K562 (cell line): ENCODE results near the gene DTX2. TPM values are rescaled to one million over a fixed set of nuclear protein-coding genes. Genes with fewer than 3 reads are reported as not detected.

ENCODE experiments used
- ATAC-seq: fragments of 200-7000 bp; cut with Tn5 transposase; 3 replicates; pipeline ENCODE4 v1.9.1; 2020; ENCODE audit warnings: moderate library complexity
- BruUV-seq: library from RNA; stranded (reverse); fragments of 400-500 nt; replicated peaks from 2 replicates; lab custom pipeline; 2021; lab: Mats Ljungman, UMichigan
- CTCF ChIA-PET: fragments of 300-600 bp; formaldehyde crosslinking; extraction: SDS; loops from one replicate; lab custom pipeline; 2021; ENCODE audit warnings: low intra/inter-chr PET ratio; lab: Yijun Ruan, JAX
- POLR2A ChIA-PET: fragments of 300-600, 350-650 bp; sonication (Branson Sonifier 250); formaldehyde crosslinking; extraction: SDS; loops from one replicate; lab custom pipeline; 2021; ENCODE audit warnings: antibody characterized with exemption, inconsistent platforms; lab: Yijun Ruan, JAX
- DNase-seq, 4 experiments: peaks; one replicate each; pipeline versions ENCODE4 v3.0.0 to v3.0.0-alpha.2; 2011 to 2018; ENCODE audit warnings: low spot score in 3 of 4, mixed read lengths in 3 of 4; ENCODE audit errors: extremely low read depth in 1 of 4
- FAIRE-seq: peaks from 2 replicates; lab custom pipeline; 2011; peaks lifted over from hg19 to GRCh38; lab: Jason Lieb, UNC
- H2AFZ ChIP-seq: 2 replicates; pipeline ENCODE4 v1.6.0; 2011; ENCODE audit warnings: low read depth, low read length, control low read depth, inconsistent platforms
- H3K27ac ChIP-seq: fragments of 200-600 bp; 3 replicates; pipeline ENCODE4 v1.8.0; 2011; ENCODE audit warnings: low read depth, mild to moderate bottlenecking, control low read depth, inconsistent platforms, low read length, moderate library complexity, mixed read lengths; ENCODE audit errors: extremely low read depth
- H3K27me3 ChIP-seq, 2 experiments: fragments of 300-600 bp in 1 of 2; 2 replicates in 1 of 2; 3 replicates in 1 of 2; pipeline versions ENCODE4 v1.6.0 to v1.8.0; 2011; ENCODE audit warnings: inconsistent platforms in 2 of 2, low read length in 2 of 2, mild to moderate bottlenecking in 1 of 2, mixed read lengths in 1 of 2, moderate library complexity in 1 of 2; ENCODE audit not compliant: control insufficient read depth in 2 of 2, insufficient read depth in 2 of 2
- H3K36me3 ChIP-seq: fragments of 300-600 bp; 3 replicates; pipeline ENCODE4 v1.8.0; 2011; ENCODE audit warnings: mild to moderate bottlenecking, low read length, inconsistent platforms; ENCODE audit not compliant: control insufficient read depth, insufficient read depth
- H3K4me1 ChIP-seq, 2 experiments: fragments of 200-600 bp in 1 of 2; replicated peaks in 1 of 2; 2 replicates in 1 of 2; 3 replicates in 1 of 2; pipeline versions ENCODE4 v1.5.1 to v1.8.0; 2011; ENCODE audit warnings: inconsistent platforms in 2 of 2, low read length in 2 of 2, mild to moderate bottlenecking in 1 of 2, mixed read lengths in 1 of 2, moderate library complexity in 1 of 2; ENCODE audit not compliant: control insufficient read depth in 2 of 2, insufficient read depth in 2 of 2
- H3K4me2 ChIP-seq: 2 replicates; pipeline ENCODE4 v1.6.1; 2011; ENCODE audit warnings: low read length, control low read depth, inconsistent platforms, mixed read lengths; ENCODE audit not compliant: insufficient read depth
- H3K4me3 ChIP-seq: fragments of 200-600 bp; sonication (generic), shearing (Covaris generic); 2 replicates; pipeline ENCODE4 v1.5.1; 2016; ENCODE audit warnings: control low read depth, inconsistent platforms
- H3K79me2 ChIP-seq: fragments of 200-600 bp; 3 replicates; pipeline ENCODE4 v1.8.0; 2011; ENCODE audit warnings: low read length, inconsistent platforms; ENCODE audit not compliant: control insufficient read depth, insufficient read depth
- H3K9ac ChIP-seq, 2 experiments: 2 replicates each; pipeline versions ENCODE4 v1.6.0 to v1.6.1; 2011; ENCODE audit warnings: low read depth in 2 of 2, low read length in 2 of 2, control low read depth in 1 of 2, inconsistent platforms in 1 of 2, mild to moderate bottlenecking in 1 of 2, mixed read lengths in 1 of 2; ENCODE audit not compliant: insufficient read depth in 1 of 2
- H3K9me1 ChIP-seq: one replicate; pipeline ENCODE4 v1.6.0; 2011; ENCODE audit warnings: inconsistent platforms, mild to moderate bottlenecking, low read length, moderate library complexity; ENCODE audit not compliant: control insufficient read depth, insufficient read depth
- H3K9me3 ChIP-seq: replicated peaks from 2 replicates; pipeline ENCODE4 v1.5.1; 2011; ENCODE audit warnings: low read depth, low read length, inconsistent platforms; ENCODE audit not compliant: control insufficient read depth, insufficient read depth
- H4K20me1 ChIP-seq: replicated peaks from 2 replicates; pipeline ENCODE4 v1.6.1; 2011; ENCODE audit warnings: low read length, inconsistent platforms, mixed read lengths; ENCODE audit not compliant: control insufficient read depth, insufficient read depth
- CREM ChIP-seq: IDR thresholded peaks from 2 replicates; pipeline ENCODE4 v1.6.1; 2014; ENCODE audit warnings: antibody characterized with exemption, low read depth
- GABPA ChIP-seq: fragments of 200-800 bp; sonication (Bioruptor generic); conservative IDR thresholded peaks from 2 replicates; pipeline ENCODE4 v1.6.1; 2016; ENCODE audit warnings: low read depth, missing genetic modification characterization, missing compliant biosample characterization
- ILK ChIP-seq: fragments of 450-650 bp; IDR thresholded peaks from 2 replicates; pipeline ENCODE4 v1.6.1; 2016; ENCODE audit warnings: missing genetic modification characterization, low read depth, mild to moderate bottlenecking, missing compliant biosample characterization, moderate library complexity, borderline replicate concordance
- IRF2 ChIP-seq: sonication (generic); formaldehyde crosslinking; IDR thresholded peaks from 2 replicates; pipeline ENCODE4 v1.8.1; 2022; ENCODE audit warnings: mild to moderate bottlenecking, missing genetic modification reagents
- JUNB ChIP-seq: fragments of 450-650 bp; formaldehyde crosslinking; conservative IDR thresholded peaks from 2 replicates; pipeline ENCODE4 v1.4.0; 2020; ENCODE audit warnings: mild to moderate bottlenecking
- KAT7 ChIP-seq: sonication (generic); formaldehyde crosslinking; IDR thresholded peaks from 2 replicates; pipeline ENCODE4 v1.8.0; 2022; ENCODE audit warnings: missing genetic modification reagents, mild to moderate bottlenecking, borderline replicate concordance
- KDM2B ChIP-seq: fragments of 250-450 bp; sonication (Bioruptor Pico); IDR thresholded peaks from 2 replicates; pipeline ENCODE4 v1.8.0; 2021; ENCODE audit warnings: mild to moderate bottlenecking, moderate library complexity
- KLF16 ChIP-seq: IDR thresholded peaks from 2 replicates; pipeline ENCODE4 v1.6.1; 2016; ENCODE audit warnings: antibody characterized with exemption
- MIER1 ChIP-seq: fragments of 450-650 bp; IDR thresholded peaks from 2 replicates; pipeline ENCODE4 v1.6.1; 2016; ENCODE audit warnings: antibody characterized with exemption, mild to moderate bottlenecking, low read depth
- NFYB ChIP-seq: IDR thresholded peaks from 2 replicates; pipeline ENCODE4 v1.6.1; 2011; ENCODE audit warnings: mild to moderate bottlenecking, moderate library complexity; ENCODE audit not compliant: insufficient read length; ENCODE audit errors: extremely low read depth
- NR1H2 ChIP-seq: sonication (generic); formaldehyde crosslinking; IDR thresholded peaks from 2 replicates; pipeline ENCODE4 v1.4.0; 2020; ENCODE audit warnings: mild to moderate bottlenecking, missing genetic modification reagents
- RAD21 ChIP-seq, 2 experiments: fragments of 250-450 bp in 1 of 2; fragments of 450-650 bp in 1 of 2; sonication (Bioruptor Pico) in 1 of 2; formaldehyde crosslinking in 1 of 2; IDR thresholded peaks in 1 of 2; conservative IDR thresholded peaks in 1 of 2; 2 replicates each; pipeline versions ENCODE4 v1.4.0 to v1.8.0; 2020 to 2022; ENCODE audit warnings: mild to moderate bottlenecking in 2 of 2, moderate library complexity in 1 of 2
- RBM22 ChIP-seq: fragments of 200-400 bp; formaldehyde crosslinking; IDR thresholded peaks from 2 replicates; pipeline ENCODE4 v1.6.1; 2018; ENCODE audit warnings: low read length, low read depth; ENCODE audit not compliant: poor library complexity, severe bottlenecking
- TOE1 ChIP-seq, 2 experiments: fragments of 450-650 bp in 1 of 2; sonication (generic) in 1 of 2; formaldehyde crosslinking in 1 of 2; IDR thresholded peaks; 2 replicates each; pipeline versions ENCODE4 v1.7.1 to v1.8.0; 2016 to 2022; ENCODE audit warnings: borderline replicate concordance in 2 of 2, mild to moderate bottlenecking in 2 of 2, antibody characterized with exemption in 1 of 2, inconsistent platforms in 1 of 2, low read depth in 1 of 2, missing genetic modification reagents in 1 of 2, moderate library complexity in 1 of 2
- ZNF140 ChIP-seq: fragments of 250-450 bp; sonication (Bioruptor Pico); IDR thresholded peaks from 2 replicates; pipeline ENCODE4 v1.8.0; 2021; ENCODE audit warnings: moderate library complexity, mild to moderate bottlenecking, inconsistent platforms
- WGBS: fragments of 100-300 bp; shearing (Covaris generic); methylation state at CpG from one replicate; pipeline ENCODE4 v1.1.6; 2016; ENCODE audit warnings: low coverage, mixed read lengths; ENCODE audit not compliant: insufficient coverage; ENCODE audit errors: missing lambda C conversion rate; 5-methylcytosine and 5-hydroxymethylcytosine counted together
- in situ Hi-C: fragments of 300-500 bp; cut with MboI; formaldehyde crosslinking; loops from 4 replicates; pipeline ENCODE4 v1.15.0; 2018; ENCODE audit warnings: inconsistent platforms, mixed read lengths
- intact Hi-C: fragments of 100-400 bp; cut with micrococcal nuclease; formaldehyde crosslinking; loops from 2 replicates; pipeline ENCODE4 v1.14.2; 2022
- polyA plus RNA-seq, 8 experiments: library from polyadenylated mRNA; depleted of rRNA in 4 of 8; stranded (reverse) in 5 of 8; unstranded in 3 of 8; fragments of >200 nt; fragmentation: Nextera tagmentation in 2 of 8; fragmentation: Illumina TruSeq in 1 of 8; extraction: Ambion mirVana in 2 of 8; extraction: Trizol in 1 of 8; gene quantifications; 2 replicates each; pipeline versions ENCODE4 v1.2.1 to v1.2.3, GENCODE V29; 2011 to 2014; ENCODE audit warnings: inconsistent platforms in 1 of 8, missing spikeins in 1 of 8
- total RNA-seq, 7 experiments: library from RNA; depleted of rRNA in 6 of 7; stranded (reverse); fragments of >200 nt in 6 of 7; fragmentation: Illumina TruSeq in 2 of 7; extraction: Trizol in 2 of 7; gene quantifications; 2 replicates each; pipeline versions ENCODE4 v1.2.1 to v1.2.3, GENCODE V29; 2011 to 2021; ENCODE audit warnings: low replicate concordance in 1 of 7
- TF ChIP-seq, protein P1 (sequence below): fragments of 250-450 bp; sonication (Bioruptor Pico); IDR thresholded peaks from 2 replicates; pipeline ENCODE4 v1.4.0; 2020; ENCODE audit warnings: mild to moderate bottlenecking, moderate library complexity
- TF ChIP-seq, protein P2 (sequence below): fragments of 250-450 bp; sonication (Bioruptor Pico); IDR thresholded peaks from 2 replicates; pipeline ENCODE4 v1.5.0; 2022; ENCODE audit warnings: mild to moderate bottlenecking

DTX2 gene
- total and polyA plus RNA-seq, 9 of the 15 experiments (the other 6 are each of a cell fraction or from before 2014, with no cell fraction given): 0.20 to 31.5 (median 9.8) TPM

DNA sequence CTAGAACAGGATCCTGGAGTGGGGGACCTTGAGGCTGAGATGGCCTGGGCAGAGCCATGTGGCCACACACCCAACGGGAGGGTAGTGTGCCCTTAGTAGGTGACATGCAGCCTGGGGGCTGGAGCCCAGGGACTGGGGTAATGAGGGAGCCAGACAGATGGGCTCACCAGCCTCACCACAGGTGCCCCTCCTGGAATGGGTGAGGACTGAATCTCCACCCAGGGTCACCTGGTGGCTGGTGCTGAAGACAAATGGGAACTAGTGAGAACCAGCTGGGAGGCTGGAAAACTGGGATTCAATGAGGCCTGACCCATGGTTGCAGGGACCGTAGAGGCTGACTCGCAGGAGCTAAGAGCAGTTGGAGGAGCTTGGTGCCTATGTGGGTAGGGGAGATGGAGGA lies 30.7 kb upstream of the DTX2 start:
- Histone ChIP-seq H3K4me1 (peaks cover 4 to 10% of the 10 kb centered on the region in 2 experiments; a peak in 4 of 5 replicates), H3K27ac (no peak overlapping the region), H3K79me2 (no peaks in the 10 kb centered on the region), H4K20me1 (no peaks in the 10 kb centered on the region), H3K4me3 (no peak overlapping the region), H2AFZ (no peak overlapping the region), H3K27me3 (no peaks in the 10 kb centered on the region; a peak in 1 of 5 replicates), H3K36me3 (no peaks in the 10 kb centered on the region), H3K9ac (no peak overlapping the region), H3K9me3 (no peaks in the 10 kb centered on the region), H3K9me1 (no peaks in the 10 kb centered on the region), H3K4me2 (no peak overlapping the region)
- BruUV-seq: no TSS peak
- ChIA-PET CTCF (no interaction called here), POLR2A (interaction anchor here (0.6 to 0.7 kb wide), 3 partner anchors 11 to 193 kb away, joined by 3 read pairs; no protein-coding TSS in a partner anchor)
- no peak for DNase-seq
- no peak for ATAC-seq
- intact Hi-C loops: no loop called here
- no peak for FAIRE-seq
- in situ Hi-C loops: loop anchor here (5.0 to 10.0 kb wide), 2 partner anchors 74 to 181 kb away; no protein-coding TSS in a partner anchor
- 24% methylated on average over 2 of the region's 3 CpGs for WGBS
- TF ChIP-seq MIER1 (no peak), ILK (tag) (no peak), NFYB (no peak), KLF16 (no peak), RBM22 (no peak), ZNF140 (CRISPR knock-in tag) (no peak), JUNB (CRISPR knock-in tag) (no peak), KDM2B (CRISPR knock-in tag) (no peak), CREM (no peak), IRF2 (CRISPR knock-in tag) (no peak), TOE1 (IDR thresholded peaks at IDR 0.05; ENCODE audit: borderline replicate concordance) (no peak), TOE1 (CRISPR knock-in tag; IDR thresholded peaks at IDR 0.05; ENCODE audit: borderline replicate concordance, low read depth) (no peak), GABPA (no peak), NR1H2 (CRISPR knock-in tag) (no peak), KAT7 (no peak), RAD21 (CRISPR knock-in tag; conservative IDR thresholded peaks at IDR 0.05 in 1 of 2, IDR thresholded peaks at IDR 0.05 in 1 of 2) (no peak)
- TF ChIP-seq, protein P1, sequence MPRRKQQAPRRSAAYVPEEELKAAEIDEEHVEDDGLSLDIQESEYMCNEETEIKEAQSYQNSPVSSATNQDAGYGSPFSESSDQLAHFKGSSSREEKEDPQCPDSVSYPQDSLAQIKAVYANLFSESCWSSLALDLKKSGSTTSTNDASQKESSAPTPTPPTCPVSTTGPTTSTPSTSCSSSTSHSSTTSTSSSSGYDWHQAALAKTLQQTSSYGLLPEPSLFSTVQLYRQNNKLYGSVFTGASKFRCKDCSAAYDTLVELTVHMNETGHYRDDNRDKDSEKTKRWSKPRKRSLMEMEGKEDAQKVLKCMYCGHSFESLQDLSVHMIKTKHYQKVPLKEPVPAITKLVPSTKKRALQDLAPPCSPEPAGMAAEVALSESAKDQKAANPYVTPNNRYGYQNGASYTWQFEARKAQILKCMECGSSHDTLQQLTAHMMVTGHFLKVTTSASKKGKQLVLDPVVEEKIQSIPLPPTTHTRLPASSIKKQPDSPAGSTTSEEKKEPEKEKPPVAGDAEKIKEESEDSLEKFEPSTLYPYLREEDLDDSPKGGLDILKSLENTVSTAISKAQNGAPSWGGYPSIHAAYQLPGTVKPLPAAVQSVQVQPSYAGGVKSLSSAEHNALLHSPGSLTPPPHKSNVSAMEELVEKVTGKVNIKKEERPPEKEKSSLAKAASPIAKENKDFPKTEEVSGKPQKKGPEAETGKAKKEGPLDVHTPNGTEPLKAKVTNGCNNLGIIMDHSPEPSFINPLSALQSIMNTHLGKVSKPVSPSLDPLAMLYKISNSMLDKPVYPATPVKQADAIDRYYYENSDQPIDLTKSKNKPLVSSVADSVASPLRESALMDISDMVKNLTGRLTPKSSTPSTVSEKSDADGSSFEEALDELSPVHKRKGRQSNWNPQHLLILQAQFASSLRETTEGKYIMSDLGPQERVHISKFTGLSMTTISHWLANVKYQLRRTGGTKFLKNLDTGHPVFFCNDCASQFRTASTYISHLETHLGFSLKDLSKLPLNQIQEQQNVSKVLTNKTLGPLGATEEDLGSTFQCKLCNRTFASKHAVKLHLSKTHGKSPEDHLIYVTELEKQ (CRISPR knock-in tag): no peak
- TF ChIP-seq, protein P2, sequence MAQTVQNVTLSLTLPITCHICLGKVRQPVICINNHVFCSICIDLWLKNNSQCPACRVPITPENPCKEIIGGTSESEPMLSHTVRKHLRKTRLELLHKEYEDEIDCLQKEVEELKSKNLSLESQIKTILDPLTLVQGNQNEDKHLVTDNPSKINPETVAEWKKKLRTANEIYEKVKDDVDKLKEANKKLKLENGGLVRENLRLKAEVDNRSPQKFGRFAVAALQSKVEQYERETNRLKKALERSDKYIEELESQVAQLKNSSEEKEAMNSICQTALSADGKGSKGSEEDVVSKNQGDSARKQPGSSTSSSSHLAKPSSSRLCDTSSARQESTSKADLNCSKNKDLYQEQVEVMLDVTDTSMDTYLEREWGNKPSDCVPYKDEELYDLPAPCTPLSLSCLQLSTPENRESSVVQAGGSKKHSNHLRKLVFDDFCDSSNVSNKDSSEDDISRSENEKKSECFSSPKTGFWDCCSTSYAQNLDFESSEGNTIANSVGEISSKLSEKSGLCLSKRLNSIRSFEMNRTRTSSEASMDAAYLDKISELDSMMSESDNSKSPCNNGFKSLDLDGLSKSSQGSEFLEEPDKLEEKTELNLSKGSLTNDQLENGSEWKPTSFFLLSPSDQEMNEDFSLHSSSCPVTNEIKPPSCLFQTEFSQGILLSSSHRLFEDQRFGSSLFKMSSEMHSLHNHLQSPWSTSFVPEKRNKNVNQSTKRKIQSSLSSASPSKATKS (CRISPR knock-in tag): no peak
